RWPE2 (cell line): ENCODE data around the gene PITPNC1.
"Not testable (repeated sequence)": the region's sequence is repeated elsewhere in the genome, so short reads cannot be mapped to it uniquely, and the experiment has no call there.

Experiments used
- ATAC-seq: fragments of 200-7000 bp; cut with Tn5 transposase; 3 replicates; pipeline ENCODE4 v1.9.1; 2021; ENCODE audit warnings: low read depth
- DNase-seq: peaks from one replicate; pipeline ENCODE4 v3.0.0-alpha.2; 2020; ENCODE audit warnings: low spot score
- H3K27ac ChIP-seq: fragments of 450-650 bp; 2 replicates; pipeline ENCODE4 v1.5.1; 2017; ENCODE audit warnings: mild to moderate bottlenecking; ENCODE audit not compliant: poor library complexity, severe bottlenecking
- H3K27me3 ChIP-seq: fragments of 250-450 bp; sonication (Bioruptor Pico); 2 replicates; pipeline ENCODE4 v1.5.1; 2021; ENCODE audit warnings: mild to moderate bottlenecking, moderate library complexity; ENCODE audit not compliant: insufficient read depth, poor library complexity, severe bottlenecking
- H3K36me3 ChIP-seq: fragments of 250-450 bp; sonication (Bioruptor Pico); 2 replicates; pipeline ENCODE4 v1.5.1; 2020; ENCODE audit warnings: low read depth, mild to moderate bottlenecking, moderate library complexity
- H3K4me1 ChIP-seq: fragments of 250-450 bp; sonication (Bioruptor Pico); 2 replicates; pipeline ENCODE4 v1.5.1; 2021; ENCODE audit warnings: mild to moderate bottlenecking, moderate library complexity; ENCODE audit not compliant: insufficient read depth, poor library complexity, severe bottlenecking
- H3K4me3 ChIP-seq: fragments of 250-450 bp; sonication (Bioruptor Pico); 2 replicates; pipeline ENCODE4 v1.5.1; 2021; ENCODE audit warnings: mild to moderate bottlenecking, moderate library complexity; ENCODE audit not compliant: severe bottlenecking
- H3K9me3 ChIP-seq: fragments of 250-450 bp; sonication (Bioruptor Pico); 2 replicates; pipeline ENCODE4 v1.5.1; 2021; ENCODE audit warnings: mild to moderate bottlenecking, moderate library complexity; ENCODE audit not compliant: severe bottlenecking
- CTCF ChIP-seq: fragments of 450-650 bp; IDR thresholded peaks from one replicate; pipeline ENCODE4 v1.5.1; 2017; ENCODE audit warnings: mild to moderate bottlenecking, moderate library complexity; ENCODE audit not compliant: poor library complexity, severe bottlenecking

PITPNC1 gene

GRCh38 chr17:67420994-67421393 lies 43.9 kb downstream of the PITPNC1 start:
- peaks cover 67% of the 10 kb centered on the region for H3K4me1 ChIP-seq
- H3K9me3 ChIP-seq = no peaks in the 10 kb centered on the region
- no peak overlapping the region for H3K4me3 ChIP-seq
- DNase-seq (no peak), ATAC-seq (no peak)
- no peaks in the 10 kb centered on the region for H3K27me3 ChIP-seq
- H3K36me3 ChIP-seq = no peaks in the 10 kb centered on the region
- TF ChIP-seq CTCF = no peak
- peak overlapping the region; percentile 97 for H3K27ac ChIP-seq

GRCh38 chr17:67421869-67422273 lies 44.8 kb downstream of the PITPNC1 start:
- peak overlapping the region; percentile 97 for H3K27ac ChIP-seq

GRCh38 chr17:67422296-67422695 lies 45.2 kb downstream of the PITPNC1 start:
- peak; percentile 62 for ATAC-seq
- peak overlapping the region; percentile 97 for H3K27ac ChIP-seq
- H3K4me1 ChIP-seq = peaks cover 67% of the 10 kb centered on the region
- H3K4me3 ChIP-seq, H3K27me3 ChIP-seq, DNase-seq, H3K9me3 ChIP-seq, H3K36me3 ChIP-seq: not testable (repeated sequence)

More at GRCh38 chr17:67421869-67422273, 44.8 kb downstream of the PITPNC1 start:
- no peak for TF ChIP-seq CTCF
- DNase-seq = peak; percentile 76
- Histone ChIP-seq H3K27me3 (no peaks in the 10 kb centered on the region), H3K9me3 (no peaks in the 10 kb centered on the region), H3K4me3 (no peak overlapping the region), H3K36me3 (no peaks in the 10 kb centered on the region), H3K4me1 (peaks cover 67% of the 10 kb centered on the region)
- peak; percentile 84 for ATAC-seq

- Histone ChIP-seq H3K4me1 (peaks cover 68% of the 10 kb centered on the region), H3K9me3 (no peaks in the 10 kb centered on the region), H3K27ac (peak overlapping the region; percentile 97), H3K27me3 (no peaks in the 10 kb centered on the region), H3K36me3 (no peaks in the 10 kb centered on the region), H3K4me3 (no peak overlapping the region)
- DNase-seq (no peak), ATAC-seq (no peak)
- TF ChIP-seq CTCF = no peak
Measured at GRCh38 chr17:67422897-67423296, 45.8 kb downstream of the PITPNC1 start.

- ATAC-seq (no peak), DNase-seq (no peak)
- Histone ChIP-seq H3K27me3 (no peaks in the 10 kb centered on the region), H3K36me3 (no peaks in the 10 kb centered on the region), H3K27ac (peak overlapping the region; percentile 97), H3K9me3 (no peaks in the 10 kb centered on the region), H3K4me1 (peaks cover 58% of the 10 kb centered on the region), H3K4me3 (no peak overlapping the region)
- no peak for TF ChIP-seq CTCF
Measured at GRCh38 chr17:67425571-67426160, 48.6 kb downstream of the PITPNC1 start.
